GM19452 (cell line): ENCODE data around the gene NBPF4.
"Not testable (repeated sequence)": the region's sequence is repeated elsewhere in the genome, so short reads cannot be mapped to it uniquely, and the experiment has no call there.

Experiments used
- ATAC-seq: cut with Tn5 transposase; IDR thresholded peaks from one replicate; pipeline ENCODE4 v1.9.1; 2021; ENCODE audit not compliant: unreplicated experiment

The NBPF4 gene, protein sequence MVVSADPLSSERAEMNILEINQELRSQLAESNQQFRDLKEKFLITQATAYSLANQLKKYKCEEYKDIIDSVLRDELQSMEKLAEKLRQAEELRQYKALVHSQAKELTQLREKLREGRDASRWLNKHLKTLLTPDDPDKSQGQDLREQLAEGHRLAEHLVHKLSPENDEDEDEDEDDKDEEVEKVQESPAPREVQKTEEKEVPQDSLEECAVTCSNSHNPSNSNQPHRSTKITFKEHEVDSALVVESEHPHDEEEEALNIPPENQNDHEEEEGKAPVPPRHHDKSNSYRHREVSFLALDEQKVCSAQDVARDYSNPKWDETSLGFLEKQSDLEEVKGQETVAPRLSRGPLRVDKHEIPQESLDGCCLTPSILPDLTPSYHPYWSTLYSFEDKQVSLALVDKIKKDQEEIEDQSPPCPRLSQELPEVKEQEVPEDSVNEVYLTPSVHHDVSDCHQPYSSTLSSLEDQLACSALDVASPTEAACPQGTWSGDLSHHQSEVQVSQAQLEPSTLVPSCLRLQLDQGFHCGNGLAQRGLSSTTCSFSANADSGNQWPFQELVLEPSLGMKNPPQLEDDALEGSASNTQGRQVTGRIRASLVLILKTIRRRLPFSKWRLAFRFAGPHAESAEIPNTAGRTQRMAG

DNA sequence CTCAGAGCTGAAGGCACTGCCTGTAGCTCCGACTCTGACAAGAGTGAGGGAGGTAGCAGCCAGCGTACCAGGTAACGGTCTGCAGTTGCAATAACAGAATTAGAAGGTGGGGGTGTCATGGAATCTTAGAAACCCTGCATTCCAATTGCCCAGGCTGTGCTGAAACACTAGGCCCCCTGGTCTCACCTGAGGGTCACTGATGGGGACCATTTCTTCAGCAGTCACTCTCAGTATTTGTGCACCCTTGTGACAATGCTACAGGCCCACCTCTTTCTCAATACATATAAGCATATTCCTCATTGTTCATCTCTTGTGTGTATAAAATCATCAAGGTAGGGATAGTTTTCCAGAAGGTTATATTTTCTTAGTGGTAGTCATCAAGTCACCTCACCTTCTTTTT, at the start of gene NBPF4:
Gene NBPF4, minus strand, starts transcription at position 101 of the 400 bp plus-strand sequence. CDS start 315 bp downstream, outside the sequence.
- not testable (repeated sequence) for ATAC-seq

DNA sequence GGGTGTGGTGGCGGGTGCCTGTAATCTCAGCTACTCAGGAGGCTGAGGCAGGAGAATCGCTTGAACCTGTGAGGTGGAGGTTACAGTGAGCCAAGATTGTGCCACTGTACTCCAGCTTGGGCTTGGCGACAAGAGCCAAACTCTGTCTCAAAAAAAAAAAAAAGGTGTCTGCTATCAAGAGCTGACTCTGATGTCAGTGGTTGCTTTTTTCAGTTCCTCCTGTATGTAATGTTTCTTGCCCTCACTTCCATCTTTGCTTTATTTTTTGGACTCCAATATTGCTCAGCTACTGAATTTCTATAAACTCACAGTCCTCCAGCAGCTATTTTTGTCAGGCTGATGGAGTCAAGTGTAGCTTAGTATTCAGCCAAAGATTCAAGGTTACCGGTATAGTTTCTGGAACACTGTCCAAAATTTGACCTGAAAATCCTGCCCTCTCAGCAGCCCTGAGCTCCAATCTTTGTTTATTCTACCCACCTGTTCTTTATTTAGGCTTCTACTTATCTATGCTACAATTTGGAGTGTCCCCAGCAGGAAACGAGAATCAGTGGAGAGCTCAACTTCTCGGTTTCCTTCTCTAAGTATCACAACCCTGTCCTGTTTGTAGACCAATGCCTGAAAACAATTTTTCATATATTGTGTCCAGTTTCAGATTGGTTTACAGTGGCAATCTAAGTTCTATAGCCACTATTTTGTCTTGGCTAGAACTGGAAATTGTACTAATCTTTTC, 38.8 kb upstream of the NBPF4 start:
- ATAC-seq: not testable (repeated sequence)

DNA sequence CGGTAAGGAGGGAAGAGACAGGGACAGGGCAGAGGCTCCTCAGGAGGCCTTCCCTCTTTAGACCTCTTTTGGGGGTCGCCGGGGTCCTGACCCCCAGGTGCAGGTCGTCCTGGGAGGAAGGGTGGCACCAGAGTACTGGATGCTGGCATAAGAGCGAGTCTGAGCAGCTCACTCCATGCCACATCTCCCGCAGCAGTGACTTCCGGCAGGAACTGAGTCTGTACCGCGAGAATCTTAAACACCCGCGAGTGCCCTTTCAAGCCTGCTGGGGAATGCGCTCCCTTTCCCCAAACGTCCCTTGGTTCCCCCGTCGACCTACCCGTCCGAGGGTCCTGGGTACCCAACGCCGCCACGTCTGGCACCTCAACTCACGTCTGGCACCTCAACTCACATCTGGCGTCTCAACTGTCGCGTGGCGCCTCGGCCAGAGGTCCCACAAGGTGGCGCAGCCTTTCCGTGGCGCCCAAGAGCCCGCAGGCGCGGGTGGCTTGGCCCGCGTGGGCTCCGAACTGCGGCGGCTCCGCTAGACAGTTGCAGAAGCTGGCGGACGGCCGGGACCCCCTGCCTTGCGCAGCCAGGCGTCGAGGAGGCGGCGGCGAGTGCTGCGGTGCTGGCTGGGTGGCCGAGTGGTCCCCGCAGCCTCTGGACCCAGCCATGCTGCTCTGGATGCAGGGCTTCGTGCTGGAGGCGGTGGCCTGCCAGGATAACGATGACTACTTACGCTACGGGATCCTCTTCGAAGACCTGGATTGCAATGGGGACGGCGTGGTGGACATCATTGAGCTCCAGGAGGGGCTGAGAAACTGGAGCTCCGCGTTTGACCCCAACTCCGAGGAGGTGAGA, 28.8 kb upstream of the NBPF4 start:
- not testable (repeated sequence) for ATAC-seq

DNA sequence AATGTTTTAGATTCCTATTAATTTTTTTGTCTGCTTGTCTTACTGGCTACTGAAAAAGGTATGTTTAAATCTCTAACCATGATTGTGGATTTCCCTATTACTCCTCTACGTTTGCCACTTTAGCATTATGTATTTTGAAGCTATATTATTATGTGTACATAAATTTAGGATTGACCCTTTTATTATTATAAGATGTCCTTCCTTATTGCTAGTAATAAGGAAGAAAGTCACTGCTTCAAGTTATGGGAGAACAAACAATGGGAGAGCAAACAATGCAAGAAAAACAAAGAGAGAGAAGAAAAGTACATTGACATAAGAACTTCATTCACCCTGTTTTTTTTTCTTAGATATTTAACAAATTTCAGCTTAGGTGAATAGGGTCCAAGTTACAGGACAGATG, 23.2 kb upstream of the NBPF4 start:
- ATAC-seq: not testable (repeated sequence)

DNA sequence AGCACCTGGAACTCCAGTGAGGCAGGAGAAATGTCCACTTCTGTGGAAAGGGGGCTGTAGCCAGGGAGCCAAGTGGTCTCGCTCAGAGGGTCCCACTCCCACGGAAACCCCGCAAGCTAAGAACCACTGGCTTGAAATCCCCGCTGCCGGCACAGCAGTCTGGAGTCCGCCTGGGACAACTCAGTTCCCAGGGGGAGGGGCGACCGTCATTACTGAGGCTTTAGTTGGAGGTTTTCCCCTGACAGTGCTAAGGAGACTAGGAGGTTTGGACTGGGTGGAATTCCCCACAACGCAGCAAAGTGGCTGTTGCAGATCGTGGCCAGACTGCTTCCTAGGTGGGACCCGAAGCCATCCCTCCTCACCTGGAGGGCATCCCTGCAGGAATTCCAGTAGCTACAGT, 18.1 kb upstream of the NBPF4 start:
- ATAC-seq: not testable (repeated sequence)

DNA sequence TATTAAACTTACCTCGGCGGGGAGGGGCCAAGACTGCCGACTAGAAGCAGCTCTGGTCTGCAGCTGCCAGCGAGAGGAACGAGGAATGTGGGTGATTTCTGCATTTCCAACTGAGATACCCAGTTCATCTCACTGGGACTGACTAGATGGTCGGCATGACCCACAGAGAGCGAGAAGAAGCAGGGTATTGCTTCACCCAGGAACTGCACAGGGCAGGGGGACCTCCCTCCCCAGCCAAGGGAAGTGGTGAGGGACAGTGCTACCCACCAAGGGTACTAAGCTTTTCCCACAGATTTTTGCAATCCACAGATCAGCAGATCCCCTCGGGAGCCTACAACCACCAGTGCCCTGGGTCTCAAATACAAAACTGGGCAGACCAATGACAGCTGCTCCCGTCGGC, 17.6 kb upstream of the NBPF4 start:
- ATAC-seq: not testable (repeated sequence)

DNA sequence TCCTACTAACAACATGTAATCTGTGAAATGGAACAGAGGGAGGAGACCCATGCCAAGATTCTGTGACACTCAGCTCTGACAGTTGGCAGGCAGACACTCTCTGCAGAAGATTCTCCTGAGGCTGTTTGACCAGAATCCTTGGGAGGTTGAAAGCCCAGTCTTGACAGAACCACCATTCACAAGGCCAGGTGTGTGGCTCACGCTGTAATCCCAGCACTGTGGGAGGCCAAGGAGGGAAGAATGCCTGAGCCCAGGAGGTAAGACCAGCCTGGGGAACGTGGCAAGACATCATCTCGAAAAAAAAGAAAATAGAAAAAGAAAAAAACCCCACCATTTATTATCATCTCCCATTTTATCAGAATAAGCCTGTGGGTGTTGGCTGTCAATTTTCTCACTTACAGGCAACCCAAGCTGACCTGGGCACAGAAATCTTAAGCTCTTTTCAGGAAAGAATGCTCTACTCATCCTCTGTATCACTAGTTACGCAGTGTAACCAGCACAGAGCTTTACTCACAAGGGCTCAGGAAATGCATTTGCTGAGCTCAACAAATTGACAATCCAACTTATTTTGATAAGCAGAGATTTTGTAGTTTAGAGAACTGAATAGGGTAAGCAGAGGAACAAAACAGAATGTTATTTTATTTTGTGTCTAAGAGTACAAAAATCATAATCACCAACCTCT, 16.8 kb upstream of the NBPF4 start:
- ATAC-seq: not testable (repeated sequence)

DNA sequence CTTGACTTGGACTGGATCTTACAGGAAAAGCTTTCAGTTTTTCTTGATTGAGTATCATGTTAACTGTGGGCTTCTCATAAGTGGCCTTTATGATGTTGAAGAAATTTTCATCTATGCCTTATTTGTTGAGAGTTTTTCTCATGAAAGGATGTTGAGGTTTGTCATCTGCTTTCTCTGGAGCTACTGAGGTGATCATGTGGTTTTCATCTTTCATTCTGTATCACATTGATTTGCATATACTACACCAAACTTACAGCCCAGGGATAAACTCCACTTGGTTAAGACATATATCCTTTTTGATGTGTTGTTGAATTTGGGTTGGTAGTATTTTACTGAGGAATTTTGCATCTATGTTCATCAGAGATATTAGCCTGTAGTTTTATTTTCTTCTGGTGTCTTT, 11.6 kb upstream of the NBPF4 start:
- ATAC-seq: peak; percentile 70

DNA sequence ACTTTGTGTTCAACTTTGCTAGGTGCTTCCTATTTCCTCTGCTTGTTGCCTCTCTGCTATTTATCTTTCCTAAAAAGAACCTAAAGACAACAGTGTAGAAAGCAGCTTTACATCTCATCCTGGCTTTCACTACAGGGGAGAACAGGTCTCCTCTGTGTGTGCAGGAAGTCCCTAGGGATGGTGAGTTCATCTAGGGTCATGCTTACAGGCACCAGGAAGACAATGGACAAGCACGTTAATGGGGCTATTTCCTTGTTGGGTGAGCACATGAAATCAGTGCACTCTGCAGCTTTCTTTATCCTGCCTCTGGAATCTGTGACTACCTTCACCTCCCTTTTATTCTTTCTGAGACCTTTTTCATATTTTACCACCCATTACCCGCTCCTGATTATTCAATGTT, 4.5 kb downstream of the NBPF4 start:
- not testable (repeated sequence) for ATAC-seq

DNA sequence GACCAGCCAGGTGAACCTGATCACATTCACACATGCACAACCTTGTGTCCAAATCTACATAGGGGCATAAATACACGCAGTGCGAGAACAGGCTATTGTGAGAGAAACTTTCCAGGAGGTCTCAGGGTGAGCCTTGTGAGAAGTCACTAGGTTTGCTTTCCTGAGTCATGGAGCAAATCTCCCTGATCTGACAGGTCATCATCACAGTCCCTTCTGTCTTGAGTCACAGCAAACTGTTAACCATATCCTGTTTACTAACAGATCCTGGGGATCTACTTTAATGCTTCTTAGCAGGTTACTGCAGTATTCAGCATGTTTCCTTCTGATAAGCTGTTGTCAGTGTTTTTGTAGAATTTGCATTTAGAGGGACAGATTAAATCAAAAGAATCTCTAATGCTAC, 8.6 kb downstream of the NBPF4 start:
- ATAC-seq: not testable (repeated sequence)

DNA sequence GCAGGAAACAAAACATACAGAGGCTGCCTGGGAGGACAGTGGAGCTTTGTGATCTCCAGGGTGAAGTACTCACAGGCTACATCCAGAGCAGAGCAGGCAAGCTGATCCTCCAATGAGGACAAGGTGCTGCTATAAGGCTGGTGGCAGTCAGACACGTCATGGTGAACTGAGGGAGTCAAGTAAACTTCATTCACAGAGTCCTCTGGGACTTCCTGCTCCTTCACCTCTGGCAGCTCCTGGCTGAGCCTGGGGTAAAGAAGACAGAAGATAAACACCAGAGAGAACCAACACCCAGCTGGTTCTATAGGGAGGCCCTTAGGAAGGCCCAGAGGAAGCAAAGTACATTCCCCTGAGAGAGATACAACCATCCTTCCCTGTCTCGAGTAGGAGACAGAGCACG, 11.7 kb downstream of the NBPF4 start:
- not testable (repeated sequence) for ATAC-seq

DNA sequence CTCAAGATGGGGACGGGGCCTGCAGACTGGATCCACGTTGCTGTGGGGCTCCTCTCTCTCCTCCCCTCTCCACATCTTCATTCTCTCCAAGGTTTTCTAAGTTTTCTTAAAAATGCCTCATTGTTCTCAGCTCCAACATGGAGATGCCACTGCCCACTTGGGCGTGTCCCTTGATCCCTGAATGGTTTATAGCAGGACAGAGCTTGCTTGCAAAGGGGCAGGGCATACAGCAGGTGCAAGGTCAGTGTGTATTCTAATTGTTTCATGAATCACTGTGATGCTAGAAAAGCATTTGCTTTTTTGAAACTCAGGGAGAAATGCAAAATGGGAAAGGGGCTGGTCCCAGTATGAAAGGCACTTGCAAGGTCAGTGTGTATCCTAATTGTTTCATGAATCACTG, 13.9 kb downstream of the NBPF4 start:
- ATAC-seq: not testable (repeated sequence)

DNA sequence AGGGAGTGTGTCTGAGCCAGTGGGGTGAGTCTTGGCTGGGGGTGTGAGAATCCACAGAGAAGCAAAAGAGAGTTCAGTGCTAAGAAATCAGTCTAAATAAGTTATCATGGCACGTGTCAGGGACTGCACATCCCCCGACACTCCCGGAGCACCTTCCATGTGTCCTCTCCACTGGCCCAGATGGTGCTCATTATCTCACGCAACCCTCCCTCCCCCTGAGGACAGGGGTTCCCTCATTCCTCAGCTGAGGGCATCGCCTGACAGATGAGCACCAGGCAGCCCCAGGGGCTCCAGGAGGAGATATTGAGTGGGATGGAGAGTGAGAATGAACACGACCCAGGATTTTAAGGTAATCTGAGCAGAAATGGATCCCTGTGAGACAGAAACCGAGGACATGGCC, 16.1 kb downstream of the NBPF4 start:
- not testable (repeated sequence) for ATAC-seq

DNA sequence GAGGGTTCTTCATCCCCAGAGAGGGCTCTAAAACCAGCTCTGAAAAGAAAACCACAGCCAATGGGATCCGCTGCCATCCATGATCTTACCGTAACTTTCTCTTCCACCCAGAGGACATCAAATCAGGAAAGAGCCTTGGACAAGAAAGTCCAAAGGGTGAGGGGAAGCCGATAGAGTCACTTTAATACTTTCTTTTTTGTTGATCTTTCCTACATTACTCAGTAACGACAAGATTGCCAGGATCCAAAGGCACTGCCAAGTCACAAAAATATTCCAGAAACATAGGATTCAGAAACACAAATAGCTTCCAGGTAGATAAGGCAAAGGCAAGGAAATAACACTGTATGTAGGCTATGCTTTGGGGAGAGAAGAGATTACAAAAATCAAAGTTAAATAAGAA, 17.0 kb downstream of the NBPF4 start:
- ATAC-seq: not testable (repeated sequence)

DNA sequence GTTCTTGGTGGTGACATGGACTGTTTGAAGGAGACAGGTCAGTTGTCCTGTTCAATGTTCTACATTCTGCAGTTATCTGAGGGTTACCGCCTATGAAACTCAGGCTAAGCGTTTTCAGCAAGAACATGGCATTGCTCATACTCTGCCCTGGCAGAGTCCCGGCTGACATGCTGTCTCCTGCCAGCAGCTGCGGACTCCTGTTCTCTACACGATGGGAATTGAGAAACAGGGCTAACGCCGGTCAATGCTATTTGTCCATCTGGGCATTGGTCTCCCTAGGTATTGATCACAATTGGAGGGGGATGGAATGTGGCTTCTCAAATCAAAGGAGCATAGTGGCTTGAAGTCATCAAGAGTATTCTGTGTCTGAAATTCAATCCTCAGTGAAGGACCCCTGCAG, 20.6 kb downstream of the NBPF4 start:
- ATAC-seq: not testable (repeated sequence)

DNA sequence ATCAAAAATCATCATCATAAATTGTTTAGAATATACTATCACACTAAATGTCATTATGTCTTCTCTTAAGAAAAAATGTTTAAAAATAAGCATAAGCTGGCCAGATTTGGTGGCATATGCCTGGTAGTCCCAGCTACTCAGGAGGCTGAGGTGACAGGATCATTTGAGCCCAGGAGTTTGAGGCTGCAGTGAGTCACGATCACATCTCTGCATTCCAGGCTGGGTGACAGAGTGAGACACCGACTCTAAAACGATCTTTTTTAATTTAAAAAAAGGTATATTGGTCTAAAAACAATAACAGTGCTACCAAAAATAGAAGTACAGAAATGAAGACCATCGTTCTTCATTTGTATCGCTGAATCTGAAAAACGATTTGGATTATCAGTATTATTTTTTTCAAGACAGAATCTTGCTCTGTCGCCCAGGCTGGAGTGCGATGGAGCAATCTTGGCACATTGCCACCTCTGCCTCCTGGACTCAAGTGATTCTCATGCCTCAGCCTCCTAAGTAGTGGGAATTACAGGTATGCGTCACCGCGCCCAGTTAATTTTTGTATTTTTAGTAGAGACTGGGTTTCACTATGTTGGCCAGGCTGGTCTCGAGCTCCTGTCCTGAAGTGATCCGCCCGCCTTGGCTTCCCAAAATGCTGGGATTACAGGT, 26.2 kb downstream of the NBPF4 start:
- ATAC-seq: not testable (repeated sequence)

DNA sequence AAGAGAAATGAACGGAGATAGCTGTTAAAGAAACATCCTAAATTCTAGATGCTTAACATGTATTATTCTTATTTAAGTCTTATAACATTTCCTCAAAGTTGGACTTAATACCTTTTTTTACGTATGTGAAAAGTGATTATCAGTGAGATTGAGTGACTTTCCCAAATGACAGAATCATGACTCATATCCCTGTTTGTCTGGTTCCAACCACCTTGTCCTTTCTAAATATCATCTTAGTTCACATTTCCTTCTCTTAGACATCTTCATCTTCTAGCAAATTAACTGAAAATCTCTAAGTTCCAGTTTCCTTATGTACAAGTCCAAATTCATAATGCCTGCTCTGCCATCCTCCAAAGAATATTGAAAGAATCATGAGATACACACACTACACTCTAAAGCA, 26.9 kb downstream of the NBPF4 start:
- not testable (repeated sequence) for ATAC-seq

DNA sequence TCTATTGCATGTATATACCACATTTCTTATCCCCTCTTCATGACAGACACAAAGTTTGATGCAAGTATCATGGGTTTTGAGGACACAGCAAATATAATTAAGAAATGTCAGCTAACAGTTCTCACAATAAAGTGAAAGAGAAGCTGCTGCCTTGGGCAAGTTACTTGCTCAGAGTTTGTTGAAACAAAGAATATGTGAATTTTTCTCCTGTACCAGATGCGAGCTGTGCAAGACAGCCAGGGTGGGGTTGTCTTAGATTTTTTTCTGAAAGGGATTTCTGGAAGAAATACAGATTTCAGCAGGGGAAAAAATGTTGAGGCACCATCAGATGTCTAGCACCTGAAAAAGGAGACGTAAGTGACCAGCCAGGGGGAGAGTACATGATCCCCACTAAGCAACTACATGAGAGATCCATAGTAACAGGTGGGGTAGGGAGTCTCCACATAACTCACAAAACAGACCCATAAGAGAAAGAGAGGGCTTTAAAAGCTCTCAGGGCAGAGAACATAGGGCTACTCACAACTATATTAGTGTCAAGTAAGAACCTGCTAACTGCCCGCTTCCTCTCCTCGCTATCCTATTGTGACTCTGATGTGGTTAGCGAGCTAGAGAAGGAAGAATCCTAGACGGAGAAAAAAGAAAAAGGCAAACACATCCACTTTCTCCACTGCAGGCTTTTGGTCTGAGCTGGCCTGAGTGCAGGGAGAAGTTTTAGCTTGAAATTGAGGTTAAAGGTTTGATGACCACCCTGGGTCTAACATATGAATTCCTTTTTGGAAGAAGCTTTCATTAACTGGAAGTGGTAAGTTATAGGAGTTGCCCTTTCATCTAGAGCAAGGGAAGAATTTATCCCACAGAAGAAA, 27.6 kb downstream of the NBPF4 start:
- not testable (repeated sequence) for ATAC-seq
